ENCODE measurements around the gene CLSTN1. TPM values are rescaled to one million over a fixed set of nuclear protein-coding genes. Genes with fewer than 3 reads are reported as not detected.

CLSTN1 gene
- total RNA-seq, 1 experiment from 2014 or later: 143 TPM

GRCh38 chr1:9689011-9689706 lies 134.6 kb downstream of the CLSTN1 start:
- Histone ChIP-seq H3K4me1 (ENCODE audit: control insufficient read depth, insufficient read depth, low read length) (peaks cover 26% of the 10 kb centered on the region), H3K36me3 (ENCODE audit: control insufficient read depth, insufficient read depth, low read length) (no peaks in the 10 kb centered on the region), H3K9me3 (ENCODE audit: control insufficient read depth, insufficient read depth, low read depth, low read length) (no peaks in the 10 kb centered on the region), H3K27me3 (ENCODE audit: control insufficient read depth, insufficient read depth, low read length) (no peaks in the 10 kb centered on the region), H3K27ac (ENCODE audit: low read length) (no peak overlapping the region), H3K4me3 (ENCODE audit: low read depth in 2 of 2, low read length in 2 of 2) (peak overlapping the region; percentile 50 to 82)
- DNase-seq (ENCODE audit: low read depth, low spot score) (no peak), ATAC-seq (peak; percentile 86)
- TF ChIP-seq SIN3A (IDR thresholded peaks at IDR 0.05; ENCODE audit: borderline replicate concordance, insufficient read depth, low read depth, low read length) (no peak), CTCF (IDR thresholded peaks at IDR 0.05) (no peak), REST (IDR thresholded peaks at IDR 0.05; ENCODE audit: insufficient read depth in 1 of 2, low read depth in 2 of 2, low read length in 1 of 2) (no peak), POLR2AphosphoS5 (IDR thresholded peaks at IDR 0.05; ENCODE audit: low read depth, low read length) (no peak), TCF7L2 (IDR thresholded peaks at IDR 0.05; ENCODE audit: low read depth, low read length) (no peak)
- ChIA-PET POLR2A (no interaction called here), CTCF (interaction anchor here (0.6 to 1.7 kb wide), 2 partner anchors 62 to 63 kb away, joined by 3 to 7 read pairs; no protein-coding TSS in a partner anchor)
- in situ Hi-C loops (cut with HindIII; ENCODE audit: low pct_unique_long_range_greater_than_20kb, low sequenced_read_pairs): no loop called here
- BruUV-seq (replicated peaks): no TSS peak
- intact Hi-C loops (cut with micrococcal nuclease; ENCODE audit: unreplicated experiment): loop anchor here (5.0 kb wide), 1 partner anchor 62 kb away; no protein-coding TSS in a partner anchor

GRCh38 chr1:9688599-9688998 lies 135.2 kb downstream of the CLSTN1 start:
- Histone ChIP-seq H3K4me3 (ENCODE audit: low read depth in 2 of 2, low read length in 2 of 2) (peak overlapping the region; percentile 79 to 82), H3K27ac (ENCODE audit: low read length) (no peak overlapping the region), H3K4me1 (ENCODE audit: control insufficient read depth, insufficient read depth, low read length) (peaks cover 26% of the 10 kb centered on the region), H3K27me3 (ENCODE audit: control insufficient read depth, insufficient read depth, low read length) (no peaks in the 10 kb centered on the region), H3K36me3 (ENCODE audit: control insufficient read depth, insufficient read depth, low read length) (no peaks in the 10 kb centered on the region), H3K9me3 (ENCODE audit: control insufficient read depth, insufficient read depth, low read depth, low read length) (no peaks in the 10 kb centered on the region)
- ATAC-seq: no peak
- ChIA-PET CTCF (interaction anchor here (1.7 kb wide), 1 partner anchor 62 kb away, joined by 7 read pairs; no protein-coding TSS in a partner anchor), POLR2A (no interaction called here)
- intact Hi-C loops (cut with micrococcal nuclease; ENCODE audit: unreplicated experiment) (loop anchor here (5.0 kb wide), 1 partner anchor 61 kb away; no protein-coding TSS in a partner anchor), in situ Hi-C loops (cut with HindIII; ENCODE audit: low pct_unique_long_range_greater_than_20kb, low sequenced_read_pairs) (no loop called here)
- TF ChIP-seq CTCF (IDR thresholded peaks at IDR 0.05) (no peak), TCF7L2 (IDR thresholded peaks at IDR 0.05; ENCODE audit: low read depth, low read length) (no peak), SIN3A (IDR thresholded peaks at IDR 0.05; ENCODE audit: borderline replicate concordance, insufficient read depth, low read depth, low read length) (no peak), POLR2AphosphoS5 (IDR thresholded peaks at IDR 0.05; ENCODE audit: low read depth, low read length) (no peak), REST (IDR thresholded peaks at IDR 0.05; ENCODE audit: insufficient read depth in 1 of 2, low read depth in 2 of 2, low read length in 1 of 2) (no peak)
- BruUV-seq (replicated peaks): no TSS peak
- DNase-seq (ENCODE audit: low read depth, low spot score): no peak
